Progenitor cell of endocrine pancreas (in vitro differentiated cells): ENCODE measurements around the gene TRAPPC14. TPM values are rescaled to one million over a fixed set of nuclear protein-coding genes. Genes with fewer than 3 reads are reported as not detected.
A peak's percentile ranks its signal among the peaks of the same experiment; 100 is the strongest.
"Not testable (repeated sequence)": the region's sequence is repeated elsewhere in the genome, so short reads cannot be mapped to it uniquely, and the experiment has no call there.

Experiments used
- DNase-seq: peaks from one replicate; pipeline ENCODE4 v3.0.0; 2021; ENCODE audit warnings: low spot score; ENCODE audit not compliant: unreplicated experiment
- H3K27ac Mint-ChIP-seq: 2 replicates; pipeline ENCODE4 v1.8.0; 2021; ENCODE audit warnings: mild to moderate bottlenecking, moderate library complexity, mixed read lengths
- H3K27me3 Mint-ChIP-seq: 2 replicates; pipeline ENCODE4 v1.8.0; 2021; ENCODE audit warnings: mixed read lengths
- H3K36me3 Mint-ChIP-seq: 2 replicates; pipeline ENCODE4 v1.8.0; 2022; ENCODE audit warnings: mixed read lengths; ENCODE audit not compliant: insufficient read depth
- H3K4me1 Mint-ChIP-seq: 2 replicates; pipeline ENCODE4 v1.8.0; 2021; ENCODE audit warnings: low read depth, mixed read lengths
- H3K4me3 Mint-ChIP-seq: 2 replicates; pipeline ENCODE4 v1.8.0; 2021; ENCODE audit warnings: low read depth, mild to moderate bottlenecking, moderate library complexity, mixed read lengths
- H3K9me3 Mint-ChIP-seq: 2 replicates; pipeline ENCODE4 v1.8.0; 2021; ENCODE audit warnings: low read depth, mixed read lengths
- CTCF ChIP-seq: fragments of 200-600 bp; sonication (generic); IDR thresholded peaks from one replicate; pipeline ENCODE4 v1.5.0; 2021; ENCODE audit warnings: antibody characterized with exemption, mild to moderate bottlenecking; ENCODE audit not compliant: unreplicated experiment
- total RNA-seq: library from RNA; stranded (reverse); gene quantifications from 2 replicates; pipeline ENCODE4 v1.2.1, GENCODE V29; 2021

The TRAPPC14 gene
- total RNA-seq, 1 donor from 2014 or later = 29.6 TPM

GRCh38 chr7:100148559-100149328, 9.8 kb downstream of the TRAPPC14 start, which contains the start of gene LAMTOR4:
Gene LAMTOR4 (plus strand): TSS chr7:100148918. CDS start chr7:100148973, 55 bp downstream.
- Mint-ChIP-seq H3K27ac (peak within 1 kb of the TSS; percentile 93), H3K4me1 (peaks cover 11% of the 10 kb centered on the region), H3K36me3 (peaks cover 9% of the 10 kb centered on the region), H3K27me3 (no peaks in the 10 kb centered on the region), H3K9me3 (no peaks in the 10 kb centered on the region), H3K4me3 (peak within 1 kb of the TSS; percentile 99)
- peak; percentile 95 for DNase-seq
- peak; percentile 18 for TF ChIP-seq CTCF

DNA sequence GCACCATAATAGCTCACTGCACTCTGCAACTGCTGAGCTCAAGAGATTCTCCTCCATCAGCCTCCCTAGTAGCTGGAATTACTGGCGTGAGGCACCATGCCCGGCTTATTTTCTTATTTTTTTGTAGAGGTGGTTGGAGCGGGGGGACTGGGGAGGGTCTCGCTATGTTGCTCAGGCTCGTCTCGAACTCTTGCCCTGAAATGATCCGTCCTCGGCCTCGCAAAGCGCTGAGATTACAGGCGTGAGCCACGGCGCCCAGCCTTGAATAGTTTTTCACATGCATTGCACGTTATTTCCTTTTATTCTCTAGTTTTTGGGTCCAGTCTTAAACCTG, 10.3 kb downstream of the TRAPPC14 start:
- Mint-ChIP-seq H3K27me3 (no peaks in the 10 kb centered on the region), H3K4me3 (peak overlapping the region; percentile 99), H3K27ac (peak overlapping the region; percentile 93)

DNA sequence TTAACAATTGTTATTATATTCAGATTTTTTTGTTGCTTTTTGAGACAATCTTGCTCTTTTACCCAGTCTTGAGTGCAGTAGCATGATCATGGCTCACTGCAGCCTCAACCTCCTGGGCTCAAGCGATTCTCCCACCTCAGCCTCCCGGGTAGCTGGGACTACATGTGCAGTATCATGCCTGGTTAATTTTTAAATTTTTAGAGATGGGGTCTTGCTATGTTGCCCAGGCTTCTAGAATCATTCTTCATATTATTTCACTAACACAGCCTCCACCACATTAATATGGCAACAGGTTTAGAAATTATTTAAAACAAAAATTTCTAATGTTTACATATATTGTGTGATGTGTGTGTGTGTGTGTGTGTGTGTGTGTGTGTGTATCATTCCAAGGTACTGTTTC, 11.2 kb downstream of the TRAPPC14 start:
- peaks cover 5% of the 10 kb centered on the region for H3K36me3 Mint-ChIP-seq
- H3K27me3 Mint-ChIP-seq = no peaks in the 10 kb centered on the region
- peaks cover 11% of the 10 kb centered on the region for H3K4me1 Mint-ChIP-seq
- H3K27ac Mint-ChIP-seq = no peak overlapping the region
- H3K9me3 Mint-ChIP-seq = no peaks in the 10 kb centered on the region
- no peak for DNase-seq
- no peak for TF ChIP-seq CTCF
- no peak overlapping the region for H3K4me3 Mint-ChIP-seq

More for the DNA sequence above, 10.3 kb downstream of the TRAPPC14 start:
- Mint-ChIP-seq H3K9me3 (no peaks in the 10 kb centered on the region), H3K4me1 (peaks cover 11% of the 10 kb centered on the region), H3K36me3 (peaks cover 9% of the 10 kb centered on the region)
- no peak for DNase-seq
- TF ChIP-seq CTCF = no peak

DNA sequence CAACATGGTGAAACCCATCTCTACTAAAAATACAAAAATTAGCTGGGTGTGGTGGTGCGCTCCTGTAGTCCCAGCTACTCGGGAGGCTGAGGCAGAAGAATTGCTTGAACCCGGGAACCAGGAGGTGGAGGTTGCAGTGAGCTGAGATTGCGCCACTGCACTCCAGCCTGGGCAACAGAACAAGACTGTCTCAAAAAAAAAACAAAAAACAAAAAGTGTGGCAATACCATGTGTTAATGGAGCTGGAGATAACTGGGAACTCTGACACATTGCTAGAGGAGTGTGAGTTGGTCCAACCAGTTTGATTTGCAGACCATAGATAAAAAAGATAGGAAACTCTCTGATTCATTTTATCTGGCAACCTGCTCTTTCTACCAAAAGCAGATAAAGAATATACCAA, 12.2 kb downstream of the TRAPPC14 start:
- DNase-seq, H3K4me3 Mint-ChIP-seq, H3K27ac Mint-ChIP-seq, H3K36me3 Mint-ChIP-seq, H3K9me3 Mint-ChIP-seq, H3K27me3 Mint-ChIP-seq: not testable (repeated sequence)
- H3K4me1 Mint-ChIP-seq = peaks cover 11% of the 10 kb centered on the region

- no peak overlapping the region for H3K4me3 Mint-ChIP-seq
- no peaks in the 10 kb centered on the region for H3K4me1 Mint-ChIP-seq
- no peaks in the 10 kb centered on the region for H3K9me3 Mint-ChIP-seq
- no peak overlapping the region for H3K27ac Mint-ChIP-seq
- no peak for TF ChIP-seq CTCF
- no peaks in the 10 kb centered on the region for H3K36me3 Mint-ChIP-seq
- DNase-seq = no peak
- peaks cover 5% of the 10 kb centered on the region for H3K27me3 Mint-ChIP-seq
Observed at GRCh38 chr7:100142461-100142860, 16.1 kb downstream of the TRAPPC14 start.

- TF ChIP-seq CTCF = no peak
- Mint-ChIP-seq H3K36me3 (no peaks in the 10 kb centered on the region), H3K9me3 (no peaks in the 10 kb centered on the region), H3K27ac (no peak overlapping the region), H3K27me3 (peaks cover 5% of the 10 kb centered on the region), H3K4me3 (no peak overlapping the region), H3K4me1 (no peaks in the 10 kb centered on the region)
- DNase-seq = no peak
Observed at GRCh38 chr7:100141555-100141949, 17.0 kb downstream of the TRAPPC14 start.
